HTR-8/SVneo (cell line): ENCODE data around the gene TLR3.
"Not testable (repeated sequence)": the region's sequence is repeated elsewhere in the genome, so short reads cannot be mapped to it uniquely, and the experiment has no call there.

ENCODE experiments used
- DNase-seq: peaks from one replicate; pipeline ENCODE4 v3.0.0; 2011; ENCODE audit warnings: low spot score, mixed read lengths; ENCODE audit not compliant: insufficient read length
- FAIRE-seq: peaks from 2 replicates; lab custom pipeline; 2011; peaks lifted over from hg19 to GRCh38; lab: Jason Lieb, UNC

The TLR3 gene

GRCh38 chr4:186068581-186069348 is at the start of gene TLR3:
TLR3 (plus strand) TSS chr4:186069156; CDS start chr4:186076620, 7,464 bp downstream.
- DNase-seq (peak; percentile 47), FAIRE-seq (no peak)

GRCh38 chr4:186019269-186019668 is 49.7 kb upstream of the TLR3 start:
- FAIRE-seq = no peak
- no peak for DNase-seq

GRCh38 chr4:186020106-186020792 is 48.7 kb upstream of the TLR3 start:
- no peak for DNase-seq
- no peak for FAIRE-seq

GRCh38 chr4:186020793-186021407 is 48.1 kb upstream of the TLR3 start:
- DNase-seq (no peak), FAIRE-seq (no peak)

GRCh38 chr4:186021461-186022167 is 47.3 kb upstream of the TLR3 start:
- FAIRE-seq (peak; percentile 20), DNase-seq (peak; percentile 70)

- FAIRE-seq (no peak), DNase-seq (no peak)
These were observed 45.0 kb upstream of the TLR3 start for GRCh38 chr4:186023975-186024374.

GRCh38 chr4:186024637-186025407 is 44.1 kb upstream of the TLR3 start:
- FAIRE-seq = no peak
- no peak for DNase-seq

GRCh38 chr4:186025408-186025690 is 43.6 kb upstream of the TLR3 start:
- DNase-seq (no peak), FAIRE-seq (no peak)

- FAIRE-seq (no peak), DNase-seq (no peak)
These were observed 41.6 kb upstream of the TLR3 start for GRCh38 chr4:186027405-186027804.

- no peak for DNase-seq
- no peak for FAIRE-seq
These were observed 39.2 kb upstream of the TLR3 start for GRCh38 chr4:186029571-186030398.

- no peak for DNase-seq
- no peak for FAIRE-seq
These were observed 38.6 kb upstream of the TLR3 start for GRCh38 chr4:186030399-186030775.

GRCh38 chr4:186030795-186031194 is 38.2 kb upstream of the TLR3 start:
- FAIRE-seq = no peak
- no peak for DNase-seq

- DNase-seq (no peak), FAIRE-seq (no peak)
These were observed 36.7 kb upstream of the TLR3 start for GRCh38 chr4:186032259-186032658.

- DNase-seq = no peak
- FAIRE-seq = no peak
These were observed 35.9 kb upstream of the TLR3 start for GRCh38 chr4:186033027-186033426.

GRCh38 chr4:186034613-186035012 is 34.3 kb upstream of the TLR3 start:
- FAIRE-seq, DNase-seq: not testable (repeated sequence)

- no peak for FAIRE-seq
- DNase-seq = no peak
These were observed 31.9 kb upstream of the TLR3 start for GRCh38 chr4:186036976-186037581.

GRCh38 chr4:186037692-186038658 is 31.0 kb upstream of the TLR3 start:
- DNase-seq (peak; percentile 79), FAIRE-seq (peak; percentile 54)

- DNase-seq (no peak), FAIRE-seq (no peak)
These were observed 29.3 kb upstream of the TLR3 start for GRCh38 chr4:186039697-186040096.
